Effector memory CD4-positive, alpha-beta T cell (primary cell): ENCODE data around the gene CCDC73.
"Not testable (repeated sequence)": the region's sequence is repeated elsewhere in the genome, so short reads cannot be mapped to it uniquely, and the experiment has no call there.

Source experiments
- DNase-seq, 3 donors: peaks; one replicate each; pipeline ENCODE4 v3.0.0-alpha.2; 2020
- H3K27ac ChIP-seq: 2 replicates; pipeline ENCODE4 v1.7.0; 2013; ENCODE audit warnings: mild to moderate bottlenecking, low read length, moderate library complexity; ENCODE audit not compliant: insufficient read depth, poor library complexity, severe bottlenecking
- H3K27me3 ChIP-seq: replicated peaks from 2 replicates; pipeline ENCODE4 v1.7.0; 2013; ENCODE audit warnings: mild to moderate bottlenecking, low read length; ENCODE audit not compliant: insufficient read depth, control insufficient read depth, poor library complexity, severe bottlenecking
- H3K36me3 ChIP-seq: 2 replicates; pipeline ENCODE4 v1.7.0; 2013; ENCODE audit warnings: mild to moderate bottlenecking, low read length, moderate library complexity; ENCODE audit not compliant: control insufficient read depth, insufficient read depth
- H3K4me1 ChIP-seq: 2 replicates; pipeline ENCODE4 v1.7.0; 2013; ENCODE audit warnings: low read length, mild to moderate bottlenecking; ENCODE audit not compliant: control insufficient read depth, insufficient read depth, poor library complexity, severe bottlenecking
- H3K4me3 ChIP-seq: 2 replicates; pipeline ENCODE4 v1.7.0; 2013; ENCODE audit warnings: low read length, low read depth, mild to moderate bottlenecking; ENCODE audit not compliant: insufficient read depth, poor library complexity, severe bottlenecking
- H3K9me3 ChIP-seq: 2 replicates; pipeline ENCODE4 v1.7.0; 2013; ENCODE audit warnings: mild to moderate bottlenecking, low read length, moderate library complexity; ENCODE audit not compliant: control insufficient read depth

The CCDC73 gene

GRCh38 chr11:32829680-32830412, 35.4 kb upstream of the CCDC73 start, which contains the start of gene PRRG4:
TSS of gene PRRG4 (plus strand) at chr11:32829927. CDS start at chr11:32830530, 603 bp downstream.
- Histone ChIP-seq H3K9me3 (no peaks in the 10 kb centered on the region), H3K4me1 (no peaks in the 10 kb centered on the region), H3K27me3 (peaks cover 4% of the 10 kb centered on the region), H3K27ac (no peak within 1 kb of the TSS), H3K36me3 (no peaks in the 10 kb centered on the region), H3K4me3 (peak within 1 kb of the TSS; percentile 38)
- no peak for DNase-seq

GRCh38 chr11:32829157-32829679, 34.8 kb upstream of the CCDC73 start:
- no peaks in the 10 kb centered on the region for H3K9me3 ChIP-seq
- peaks cover 4% of the 10 kb centered on the region for H3K27me3 ChIP-seq
- H3K4me3 ChIP-seq: peak overlapping the region; percentile 38
- no peaks in the 10 kb centered on the region for H3K4me1 ChIP-seq
- H3K36me3 ChIP-seq: no peaks in the 10 kb centered on the region
- DNase-seq: no peak
- no peak overlapping the region for H3K27ac ChIP-seq

GRCh38 chr11:32827276-32827675, 32.8 kb upstream of the CCDC73 start:
- H3K9me3 ChIP-seq: no peaks in the 10 kb centered on the region
- peaks cover 4% of the 10 kb centered on the region for H3K27me3 ChIP-seq
- no peak for DNase-seq
- H3K4me1 ChIP-seq: no peaks in the 10 kb centered on the region
- no peaks in the 10 kb centered on the region for H3K36me3 ChIP-seq
- no peak overlapping the region for H3K27ac ChIP-seq
- H3K4me3 ChIP-seq: no peak overlapping the region

- Histone ChIP-seq H3K4me1 (no peaks in the 10 kb centered on the region), H3K27ac (no peak overlapping the region), H3K36me3 (no peaks in the 10 kb centered on the region), H3K4me3 (no peak overlapping the region), H3K27me3 (no peaks in the 10 kb centered on the region), H3K9me3 (no peaks in the 10 kb centered on the region)
- no peak for DNase-seq
Observed at GRCh38 chr11:32826113-32826512, 31.7 kb upstream of the CCDC73 start.

- not testable (repeated sequence) for H3K4me3 ChIP-seq, H3K4me1 ChIP-seq, H3K27ac ChIP-seq, H3K9me3 ChIP-seq, DNase-seq, H3K36me3 ChIP-seq, H3K27me3 ChIP-seq
Observed at GRCh38 chr11:32823617-32824016, 29.2 kb upstream of the CCDC73 start.

GRCh38 chr11:32821917-32822560, 27.6 kb upstream of the CCDC73 start:
- no peaks in the 10 kb centered on the region for H3K4me1 ChIP-seq
- H3K36me3 ChIP-seq: no peaks in the 10 kb centered on the region
- DNase-seq: no peak
- no peak overlapping the region for H3K4me3 ChIP-seq
- no peaks in the 10 kb centered on the region for H3K27me3 ChIP-seq
- no peaks in the 10 kb centered on the region for H3K9me3 ChIP-seq
- no peak overlapping the region for H3K27ac ChIP-seq

GRCh38 chr11:32821517-32821916, 27.1 kb upstream of the CCDC73 start:
- no peak for DNase-seq

GRCh38 chr11:32820497-32820896, 26.0 kb upstream of the CCDC73 start:
- no peaks in the 10 kb centered on the region for H3K9me3 ChIP-seq
- H3K27me3 ChIP-seq: no peaks in the 10 kb centered on the region
- no peak for DNase-seq
- no peaks in the 10 kb centered on the region for H3K4me1 ChIP-seq
- no peak overlapping the region for H3K27ac ChIP-seq
- no peak overlapping the region for H3K4me3 ChIP-seq
- H3K36me3 ChIP-seq: no peaks in the 10 kb centered on the region

More at GRCh38 chr11:32821517-32821916, 27.1 kb upstream of the CCDC73 start:
- Histone ChIP-seq H3K27me3 (no peaks in the 10 kb centered on the region), H3K4me3 (no peak overlapping the region), H3K27ac (no peak overlapping the region), H3K9me3 (no peaks in the 10 kb centered on the region), H3K36me3 (no peaks in the 10 kb centered on the region), H3K4me1 (no peaks in the 10 kb centered on the region)

- Histone ChIP-seq H3K4me1 (no peaks in the 10 kb centered on the region), H3K36me3 (no peaks in the 10 kb centered on the region), H3K4me3 (no peak overlapping the region), H3K9me3 (no peaks in the 10 kb centered on the region), H3K27me3 (no peaks in the 10 kb centered on the region), H3K27ac (no peak overlapping the region)
- no peak for DNase-seq
Observed at GRCh38 chr11:32819187-32819586, 24.7 kb upstream of the CCDC73 start.

GRCh38 chr11:32817852-32818183, 23.4 kb upstream of the CCDC73 start:
- no peaks in the 10 kb centered on the region for H3K27me3 ChIP-seq
- H3K36me3 ChIP-seq: no peaks in the 10 kb centered on the region
- H3K27ac ChIP-seq: no peak overlapping the region
- H3K9me3 ChIP-seq: no peaks in the 10 kb centered on the region
- DNase-seq: no peak
- no peaks in the 10 kb centered on the region for H3K4me1 ChIP-seq
- no peak overlapping the region for H3K4me3 ChIP-seq
